HepG2 (cell line): ENCODE data around the gene CKB. TPM values are rescaled to one million over a fixed set of nuclear protein-coding genes. Genes with fewer than 3 reads are reported as not detected.

Experiments
- ATAC-seq: fragments of 200-7000 bp; cut with Tn5 transposase; 3 replicates; pipeline ENCODE4 v1.9.1; 2020; ENCODE audit warnings: mild to moderate bottlenecking, moderate library complexity
- BruUV-seq: library from RNA; stranded (reverse); fragments of 400-500 nt; replicated peaks from 2 replicates; lab custom pipeline; 2021; lab: Mats Ljungman, UMichigan
- CTCF ChIA-PET: fragments of 300-600 bp; formaldehyde crosslinking; extraction: SDS; loops from one replicate; lab custom pipeline; 2021; ENCODE audit warnings: low total read pairs, inconsistent platforms, low intra/inter-chr PET ratio; lab: Yijun Ruan, JAX
- POLR2A ChIA-PET: fragments of 350-600 bp; sonication (Branson Sonifier 250); formaldehyde crosslinking; loops from one replicate; lab custom pipeline; 2020; ENCODE audit warnings: antibody characterized with exemption, inconsistent platforms; lab: Yijun Ruan, JAX
- DNase-seq: peaks from one replicate; pipeline ENCODE4 v3.0.0-alpha.2; 2015; ENCODE audit warnings: low spot score
- FAIRE-seq: peaks from 3 replicates; lab custom pipeline; 2011; peaks lifted over from hg19 to GRCh38; lab: Jason Lieb, UNC
- H2AFZ ChIP-seq: one replicate; pipeline ENCODE4 v1.6.1; 2011; ENCODE audit warnings: low read length, inconsistent platforms
- H3K27ac ChIP-seq: fragments of 300-600 bp; 3 replicates; pipeline ENCODE4 v1.8.0; 2011; ENCODE audit warnings: mixed run types, mild to moderate bottlenecking, mixed read lengths, low read length, inconsistent platforms; ENCODE audit not compliant: insufficient read depth; ENCODE audit errors: extremely low read length
- H3K27me3 ChIP-seq, 2 experiments: fragments of 200-600 bp in 1 of 2; 2 replicates in 1 of 2; 3 replicates in 1 of 2; pipeline versions ENCODE4 v1.6.0 to v1.8.0; 2011; ENCODE audit warnings: low read length in 2 of 2, mild to moderate bottlenecking in 2 of 2, moderate library complexity in 2 of 2, inconsistent platforms in 1 of 2; ENCODE audit not compliant: insufficient read depth in 2 of 2, control insufficient read depth in 1 of 2
- H3K36me3 ChIP-seq, 2 experiments: fragments of 200-600 bp in 1 of 2; replicated peaks in 1 of 2; 2 replicates in 1 of 2; 3 replicates in 1 of 2; pipeline versions ENCODE4 v1.5.1 to v1.8.0; 2011; ENCODE audit warnings: low read length in 2 of 2, inconsistent platforms in 1 of 2; ENCODE audit not compliant: insufficient read depth in 2 of 2, control insufficient read depth in 1 of 2
- H3K4me1 ChIP-seq: 2 replicates; pipeline ENCODE4 v1.5.1; 2012; ENCODE audit warnings: low read length, inconsistent platforms; ENCODE audit not compliant: insufficient read depth
- H3K4me2 ChIP-seq: 2 replicates; pipeline ENCODE4 v1.6.0; 2011; ENCODE audit warnings: low read depth, low read length, inconsistent platforms
- H3K4me3 ChIP-seq, 3 experiments: fragments of 200-600 bp in 1 of 3; sonication (generic), shearing (Covaris generic) in 1 of 3; replicated peaks in 1 of 3; 2 replicates each; pipeline ENCODE4 v1.5.1; 2011 to 2016; ENCODE audit warnings: low read length in 3 of 3, inconsistent platforms in 2 of 3, low read depth in 2 of 3, mild to moderate bottlenecking in 2 of 3, control low read depth in 1 of 3, mixed read lengths in 1 of 3; ENCODE audit not compliant: insufficient read depth in 1 of 3
- H3K79me2 ChIP-seq: one replicate; pipeline ENCODE4 v1.6.1; 2011; ENCODE audit warnings: low read length, inconsistent platforms; ENCODE audit not compliant: insufficient read depth
- H3K9ac ChIP-seq: 2 replicates; pipeline ENCODE4 v1.6.0; 2011; ENCODE audit warnings: mild to moderate bottlenecking, low read depth, low read length, inconsistent platforms; ENCODE audit not compliant: insufficient read depth
- H3K9me3 ChIP-seq: 2 replicates; pipeline ENCODE4 v1.5.1; 2012; ENCODE audit warnings: mild to moderate bottlenecking, low read length
- H4K20me1 ChIP-seq: 2 replicates; pipeline ENCODE4 v1.6.0; 2011; ENCODE audit warnings: inconsistent platforms, mild to moderate bottlenecking, low read length, moderate library complexity; ENCODE audit not compliant: insufficient read depth
- IKZF5 ChIP-seq: IDR thresholded peaks from 2 replicates; pipeline ENCODE4 v1.6.1; 2018; ENCODE audit warnings: missing genetic modification reagents, mild to moderate bottlenecking, missing compliant biosample characterization
- NR2C2 ChIP-seq: sonication (generic); formaldehyde crosslinking; IDR thresholded peaks from 2 replicates; pipeline ENCODE4 v1.4.0; 2020; ENCODE audit warnings: missing genetic modification reagents, mild to moderate bottlenecking, moderate library complexity, borderline replicate concordance
- ZNF839 ChIP-seq: sonication (generic); formaldehyde crosslinking; IDR thresholded peaks from 2 replicates; pipeline ENCODE4 v1.4.0; 2020; ENCODE audit warnings: missing genetic modification reagents, mild to moderate bottlenecking, borderline replicate concordance
- WGBS: methylation state at CpG from one replicate; pipeline ENCODE4 v1.1.6; 2017; ENCODE audit warnings: low lambda C conversion rate; 5-methylcytosine and 5-hydroxymethylcytosine counted together
- in situ Hi-C: cut with HindIII; loops from 2 replicates; pipeline ENCODE4 v1.10.0; 2017; ENCODE audit warnings: low pct_unique_long_range_greater_than_20kb; ENCODE audit not compliant: extremely low pct_ligation_motif_present
- intact Hi-C: fragments of 100-400 bp; cut with micrococcal nuclease; formaldehyde crosslinking; loops from one replicate; pipeline ENCODE4 v1.10.0; 2022; ENCODE audit not compliant: unreplicated experiment
- polyA plus RNA-seq, 8 experiments: library from polyadenylated mRNA; depleted of rRNA in 3 of 8; stranded (reverse) in 7 of 8; unstranded in 1 of 8; fragments of >200 nt; fragmentation: Illumina TruSeq in 4 of 8; extraction: Trizol in 4 of 8; gene quantifications; 2 replicates each; pipeline versions ENCODE4 v1.2.1 to v1.2.3, GENCODE V29; 2011 to 2016; ENCODE audit warnings: low read depth in 4 of 8, missing spikeins in 1 of 8, mixed read lengths in 1 of 8; ENCODE audit not compliant: insufficient read depth in 1 of 8
- total RNA-seq, 5 experiments: library from RNA; depleted of rRNA; stranded (reverse); fragments of >200 nt; fragmentation: Illumina TruSeq; extraction: Trizol; gene quantifications; 2 replicates each; pipeline ENCODE4 v1.2.3, GENCODE V29; 2016; ENCODE audit warnings: low read depth in 1 of 5

Gene CKB
- total and polyA plus RNA-seq, 2 of the 13 experiments (the other 11 are each of a cell fraction or from before 2014, with no cell fraction given), result 82.3 to 217 TPM

- TF ChIP-seq NR2C2 (CRISPR knock-in tag), result no peak
Observed at GRCh38 chr14:103500148-103500990, 22.3 kb downstream of the CKB start (continued).

- Histone ChIP-seq H3K36me3 (peaks cover 19 to 58% of the 10 kb centered on the region in 2 experiments), H3K4me1 (peaks cover 8% of the 10 kb centered on the region), H3K4me2 (no peak overlapping the region), H3K9ac (no peak overlapping the region), H2AFZ (no peak overlapping the region), H3K4me3 (no peak overlapping the region), H3K27ac (no peak overlapping the region), H4K20me1 (no peaks in the 10 kb centered on the region), H3K27me3 (no peaks in the 10 kb centered on the region), H3K79me2 (no peaks in the 10 kb centered on the region), H3K9me3 (no peaks in the 10 kb centered on the region)
- TF ChIP-seq IKZF5 (CRISPR knock-in tag) (no peak), ZNF839 (CRISPR knock-in tag) (no peak)
- ChIA-PET POLR2A (no interaction called here), CTCF (interaction anchor here (0.6 to 2.0 kb wide), 5 partner anchors 18 to 50 kb away, joined by 3 to 31 read pairs (median 3); no protein-coding TSS in a partner anchor)
- DNase-seq (no peak), ATAC-seq (peak; percentile 65), FAIRE-seq (no peak)
- in situ Hi-C loops (loop anchor here (5.0 kb wide), 1 partner anchor 48 kb away; no protein-coding TSS in a partner anchor), intact Hi-C loops (loop anchor here (1.0 to 5.0 kb wide), 2 partner anchors 47 to 1192 kb away; partner anchors contain the start of gene MOK)
- 76% methylated on average over 10 of the region's 10 CpGs for WGBS
- no TSS peak for BruUV-seq
Observed at GRCh38 chr14:103499709-103500108, 22.9 kb downstream of the CKB start.
